GM08714 (cell line): ENCODE results near the gene MARK3.

Experiments used
- H3K4me3 ChIP-seq: fragments of 200-500 bp; sonication (Bioruptor generic); 2 replicates; pipeline ENCODE4 v1.5.1; 2014; ENCODE audit warnings: mild to moderate bottlenecking, low read length, inconsistent platforms
- ZNF274 ChIP-seq: IDR thresholded peaks from 2 replicates; pipeline ENCODE4 v1.6.1; 2012; ENCODE audit warnings: mild to moderate bottlenecking, low read depth, low read length

MARK3 gene

DNA sequence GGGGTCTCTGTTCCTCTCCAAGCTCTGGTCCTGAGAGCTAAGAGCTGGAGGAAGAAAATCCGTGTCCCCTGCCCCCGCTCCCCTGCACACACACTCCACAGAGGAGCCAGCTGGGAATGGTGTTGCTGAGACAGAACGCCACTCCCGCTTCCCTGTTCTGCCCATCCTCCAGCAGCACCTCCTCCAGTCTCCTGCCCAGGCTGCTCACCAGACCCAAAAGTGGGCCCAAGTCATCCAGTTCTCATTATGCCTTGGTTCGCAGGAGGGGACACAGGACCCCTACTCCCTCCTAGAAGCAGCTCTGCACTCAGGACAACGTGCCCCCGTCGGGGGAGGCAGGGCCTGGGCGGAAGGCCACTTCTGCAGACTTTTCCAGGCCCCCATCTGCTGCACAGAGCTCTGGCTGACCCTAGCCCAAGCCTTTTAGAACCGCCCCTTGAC lies 143.0 kb downstream of the MARK3 start:
- no peak for TF ChIP-seq ZNF274
- peak overlapping the region; percentile 83; the same call in 1 of the 2 replicates for H3K4me3 ChIP-seq

DNA sequence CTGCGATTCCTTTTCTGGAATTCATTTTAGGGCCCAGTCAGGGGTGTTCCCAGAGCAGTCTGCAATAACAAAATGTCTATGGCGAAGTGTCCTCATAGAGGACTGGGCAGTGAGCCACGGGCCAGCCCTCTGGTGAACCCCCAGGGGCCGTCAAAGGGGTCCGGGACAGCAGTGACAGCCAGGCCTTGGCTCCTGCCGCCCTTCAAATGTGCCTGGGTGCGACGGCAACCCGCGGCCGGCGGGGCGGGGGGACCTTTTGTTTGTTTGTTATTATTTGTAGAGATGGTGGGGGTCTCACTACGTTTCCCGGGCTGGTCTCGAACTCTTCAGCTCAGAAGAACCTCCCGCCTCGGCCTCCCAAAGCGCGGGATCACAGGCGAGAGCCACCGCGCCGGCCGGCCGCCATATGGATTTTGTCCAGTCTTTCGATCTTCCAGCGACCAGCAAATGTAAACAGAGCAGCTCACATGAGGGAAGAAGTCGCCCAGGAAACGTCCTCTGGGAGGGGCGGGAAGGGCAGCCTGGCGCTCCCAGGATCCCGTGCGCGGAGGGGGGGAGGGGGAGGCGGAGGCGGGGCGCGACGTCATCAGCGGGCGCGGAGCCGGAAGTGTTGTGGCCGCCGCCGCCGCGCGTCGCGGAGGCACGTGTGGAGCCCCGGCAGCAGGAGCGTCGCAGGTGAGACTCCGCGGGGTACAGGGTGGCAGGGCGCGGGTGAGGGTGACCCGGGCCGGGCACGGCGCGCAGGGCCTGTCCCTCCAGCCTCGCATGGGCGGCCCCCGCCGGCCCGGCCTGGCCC lies 143.6 kb downstream of the MARK3 start, which contains the start of gene TRMT61A:
Gene TRMT61A (plus strand): TSS at position 610 of the 796 bp plus-strand sequence. CDS start 783 bp downstream, outside the sequence.
- TF ChIP-seq ZNF274: no peak
- peak within 1 kb of the TSS; percentile 85 for H3K4me3 ChIP-seq

DNA sequence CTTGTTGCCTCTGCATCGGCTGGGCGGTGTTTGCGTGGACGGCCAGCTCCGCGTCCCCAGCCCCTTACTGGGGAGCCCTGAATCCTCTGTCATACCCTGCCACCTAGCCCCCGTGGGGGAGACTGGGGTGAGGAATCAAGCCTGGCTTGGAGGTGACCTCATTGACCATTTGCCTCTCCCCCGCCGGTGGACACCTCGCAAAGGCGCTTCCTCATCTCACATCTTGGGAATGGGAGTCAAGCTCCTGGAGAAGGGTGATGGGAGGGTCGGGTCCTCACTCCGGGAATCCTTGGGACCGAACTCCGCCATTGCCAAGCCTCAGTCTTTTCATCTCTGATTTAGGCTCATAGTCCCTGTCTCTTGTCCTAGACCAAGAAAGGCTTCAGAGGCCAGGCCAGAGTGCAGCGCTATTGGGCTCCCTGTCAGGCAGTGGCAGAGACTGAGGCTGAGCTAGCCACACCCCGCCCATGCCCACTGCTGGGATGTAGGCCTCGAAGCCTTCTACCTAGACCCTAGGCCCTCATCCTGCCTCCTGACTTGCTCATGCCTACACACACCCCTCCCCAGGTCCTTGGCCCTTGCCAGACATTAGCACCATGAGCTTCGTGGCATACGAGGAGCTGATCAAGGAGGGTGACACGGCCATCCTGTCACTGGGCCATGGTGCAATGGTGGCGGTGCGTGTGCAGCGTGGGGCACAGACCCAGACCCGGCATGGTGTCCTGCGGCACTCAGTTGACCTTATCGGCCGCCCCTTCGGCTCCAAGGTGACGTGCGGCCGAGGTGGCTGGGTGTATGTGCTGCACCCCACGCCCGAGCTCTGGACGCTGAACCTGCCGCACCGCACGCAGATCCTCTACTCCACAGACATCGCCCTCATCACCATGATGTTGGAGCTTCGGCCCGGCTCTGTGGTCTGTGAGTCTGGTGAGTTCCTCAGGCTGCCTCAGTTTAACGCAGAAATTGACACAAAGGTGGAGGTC lies 144.5 kb downstream of the MARK3 start:
- peak overlapping the region; percentile 85 for H3K4me3 ChIP-seq
- no peak for TF ChIP-seq ZNF274

DNA sequence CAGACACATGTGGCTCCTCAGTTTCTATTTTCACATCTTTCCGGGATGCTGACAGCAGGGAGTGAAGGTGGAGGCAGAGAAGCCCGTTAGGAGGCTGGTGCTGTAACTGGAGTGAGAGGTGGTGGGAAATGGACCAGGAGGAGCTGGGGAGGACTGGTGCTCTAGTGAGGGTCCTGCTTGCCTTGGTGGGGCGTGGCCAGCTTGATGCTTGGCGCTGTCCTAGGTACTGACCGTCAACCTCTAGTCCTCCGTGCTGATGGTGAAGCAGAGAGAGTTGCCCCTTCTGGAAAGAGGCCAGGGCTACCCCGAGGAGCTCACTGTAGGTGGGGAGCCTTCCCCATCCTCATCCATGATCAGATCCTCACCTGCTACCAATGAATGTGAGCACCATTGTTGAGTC lies 145.2 kb downstream of the MARK3 start:
- H3K4me3 ChIP-seq: peak overlapping the region; percentile 85; the same call in 1 of the 2 replicates
- no peak for TF ChIP-seq ZNF274

DNA sequence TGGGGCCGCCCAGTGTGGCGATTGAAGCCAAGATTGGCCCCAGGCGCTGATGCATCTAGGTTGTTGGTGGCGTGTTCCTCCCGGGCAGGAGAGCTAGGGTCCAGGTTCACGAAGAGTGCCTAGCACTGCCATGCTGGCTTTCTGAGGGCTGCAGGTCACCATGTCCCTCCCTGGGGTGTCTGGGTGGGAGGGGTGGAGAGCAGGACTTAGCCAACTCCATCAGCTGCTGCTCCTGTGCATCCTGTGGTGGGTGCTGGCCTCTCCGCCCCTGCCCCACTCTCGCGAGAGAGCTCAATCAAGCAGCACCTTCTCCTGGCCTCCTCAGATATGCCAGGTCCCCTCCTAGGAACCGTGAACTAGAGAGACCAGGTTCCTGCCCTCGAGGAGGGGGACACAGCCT lies 145.6 kb downstream of the MARK3 start:
- TF ChIP-seq ZNF274: no peak
- no peak overlapping the region for H3K4me3 ChIP-seq

DNA sequence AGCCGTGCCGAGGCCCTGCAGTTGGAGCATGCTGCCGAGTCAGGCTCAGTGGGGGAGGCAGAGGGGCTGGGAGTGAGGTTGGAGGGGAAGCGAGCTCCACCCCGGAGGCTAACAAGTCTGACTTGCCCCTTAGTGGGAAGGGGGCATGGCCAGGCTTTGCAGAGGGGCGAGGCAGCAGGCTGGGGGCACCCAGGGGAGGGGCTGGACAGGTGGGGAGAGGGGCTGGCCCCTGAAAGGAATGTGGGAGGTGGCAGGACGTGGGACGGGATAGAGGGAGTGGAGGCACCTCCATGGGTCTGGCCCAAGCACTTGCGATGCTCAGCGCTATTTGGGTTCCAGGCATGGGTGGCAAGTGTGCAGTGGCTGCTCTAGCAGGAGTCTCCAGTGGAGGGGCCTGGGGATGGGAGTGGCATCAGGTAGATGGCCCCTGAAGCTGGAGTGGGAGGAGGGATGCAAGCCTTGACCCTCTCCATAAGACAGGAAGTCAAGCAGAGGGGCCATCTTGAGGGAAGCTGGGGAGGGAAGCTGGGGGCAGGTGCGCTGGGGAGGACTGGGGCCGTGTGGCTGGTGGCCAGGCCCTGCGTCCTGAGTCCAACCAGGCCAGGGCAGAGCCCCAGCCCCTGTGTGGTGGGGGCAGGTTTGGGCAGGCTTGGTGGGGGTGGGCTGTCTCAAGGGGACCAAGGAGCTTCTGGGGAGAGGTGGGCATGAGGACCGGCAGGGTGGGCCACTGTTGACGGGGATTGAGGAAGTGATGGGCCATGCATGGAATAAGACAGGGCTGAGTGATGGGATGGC lies 146.4 kb downstream of the MARK3 start:
- TF ChIP-seq ZNF274: no peak

DNA sequence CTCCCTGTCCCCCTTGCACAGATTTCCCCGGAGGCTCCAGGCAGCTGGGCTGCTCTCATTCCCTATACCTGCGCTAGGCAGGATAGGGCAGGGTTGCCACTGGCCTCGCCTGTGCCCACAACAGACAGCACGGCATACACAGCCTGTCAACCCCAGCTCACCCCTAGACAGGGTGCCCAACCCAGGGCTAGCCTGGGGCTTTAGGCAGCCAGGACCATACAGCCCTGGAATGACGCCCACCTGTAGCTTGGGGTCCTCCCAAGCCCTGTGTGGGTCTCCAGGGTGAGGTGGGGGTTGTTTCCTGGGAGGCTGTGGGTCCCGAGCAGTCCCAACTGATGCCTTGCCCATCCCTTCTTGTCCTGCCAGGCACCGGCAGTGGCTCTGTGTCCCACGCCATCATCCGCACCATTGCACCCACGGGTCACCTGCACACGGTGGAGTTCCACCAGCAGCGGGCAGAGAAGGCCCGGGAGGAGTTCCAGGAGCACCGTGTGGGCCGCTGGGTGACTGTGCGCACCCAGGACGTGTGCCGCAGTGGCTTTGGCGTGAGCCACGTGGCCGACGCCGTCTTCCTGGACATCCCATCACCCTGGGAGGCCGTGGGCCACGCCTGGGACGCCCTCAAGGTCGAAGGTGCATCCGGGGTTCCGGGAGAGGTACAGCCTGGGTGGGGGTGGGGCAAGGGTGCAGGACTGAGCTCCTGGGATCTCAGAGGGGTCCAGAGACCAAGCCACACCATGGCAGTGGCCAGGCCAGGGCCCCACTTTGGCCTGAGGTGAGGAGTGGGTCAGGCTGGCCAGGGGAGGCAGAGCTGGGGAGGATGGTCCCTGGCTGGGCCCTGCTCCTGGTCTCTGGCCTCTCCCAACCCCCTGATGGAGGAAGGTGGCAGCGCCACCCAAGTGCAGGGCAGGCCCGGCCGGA lies 147.3 kb downstream of the MARK3 start:
- no peak for TF ChIP-seq ZNF274
- H3K4me3 ChIP-seq: no peak overlapping the region

More for the DNA sequence above, 146.4 kb downstream of the MARK3 start:
- no peak overlapping the region for H3K4me3 ChIP-seq

DNA sequence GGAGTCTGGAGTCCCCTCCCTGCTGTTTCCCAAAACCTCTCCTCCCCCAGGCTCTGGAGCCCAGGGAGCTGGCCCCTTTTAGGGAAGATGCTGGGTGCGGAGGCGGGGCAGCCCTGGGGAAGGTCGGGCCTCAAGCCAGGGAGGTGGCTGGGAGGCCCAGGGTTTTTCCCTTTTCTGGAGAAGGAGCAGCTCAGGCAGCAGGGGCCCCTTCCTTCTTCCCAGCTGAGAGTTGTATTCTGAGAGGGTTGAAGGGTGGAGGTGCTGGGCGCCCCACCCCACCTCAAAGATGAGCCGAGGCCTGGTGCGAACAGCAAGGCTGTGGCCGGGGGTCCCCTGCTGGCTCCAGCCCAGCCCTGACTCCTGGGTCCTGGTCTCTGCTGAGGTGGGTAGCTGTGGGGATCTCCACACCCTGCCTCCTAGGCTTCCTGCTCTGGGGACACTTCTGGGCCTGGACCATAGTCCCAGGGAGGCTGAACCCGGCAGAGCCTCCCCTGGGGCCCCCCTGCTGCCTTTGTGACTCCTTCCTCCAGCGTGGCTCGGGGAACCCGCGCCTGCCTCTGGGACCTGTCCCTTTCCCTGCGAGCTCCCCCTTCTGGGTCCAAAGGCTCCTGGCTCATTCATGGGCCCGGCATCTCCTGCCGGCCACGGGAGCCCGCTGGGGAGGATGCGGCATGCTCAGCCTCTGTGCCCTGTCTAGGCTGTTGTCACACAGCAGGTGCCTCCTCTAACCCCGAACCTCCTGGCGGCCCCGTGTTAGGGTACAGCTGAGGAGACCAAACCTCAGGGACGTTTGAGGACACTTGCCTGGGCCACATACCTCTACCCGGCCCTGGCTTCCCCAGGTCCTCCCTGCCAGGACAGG lies 148.2 kb downstream of the MARK3 start:
- no peak overlapping the region for H3K4me3 ChIP-seq
- TF ChIP-seq ZNF274: no peak

DNA sequence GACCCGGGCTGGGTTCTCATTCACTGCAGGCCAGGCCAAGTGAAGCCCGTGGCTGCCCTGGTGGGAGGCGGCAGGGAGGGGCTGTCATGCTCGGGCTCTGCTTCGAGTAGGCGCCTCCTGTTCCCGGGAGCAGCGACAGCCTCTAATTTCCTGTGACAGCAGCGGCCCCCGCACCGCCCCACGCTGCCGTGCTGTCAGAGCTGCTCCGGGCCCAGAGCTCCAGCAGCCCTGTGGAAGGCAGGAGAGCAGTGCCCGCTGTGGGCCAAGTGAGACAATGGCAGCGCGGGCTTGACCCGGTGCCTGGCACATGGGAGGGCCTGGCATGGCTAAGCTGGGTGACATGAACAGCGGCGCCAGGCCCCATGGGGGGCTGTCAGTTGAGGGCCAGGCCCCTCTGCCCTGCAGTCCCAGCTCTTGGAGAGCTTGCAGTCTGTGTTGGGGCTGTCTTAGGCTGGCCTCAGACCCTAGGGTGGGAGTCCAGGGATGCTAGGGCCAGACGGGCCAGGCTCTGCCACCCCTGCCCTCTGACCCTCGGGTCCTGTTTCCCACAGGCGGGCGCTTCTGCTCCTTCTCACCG lies 148.9 kb downstream of the MARK3 start:
- TF ChIP-seq ZNF274: no peak
- no peak overlapping the region for H3K4me3 ChIP-seq

DNA sequence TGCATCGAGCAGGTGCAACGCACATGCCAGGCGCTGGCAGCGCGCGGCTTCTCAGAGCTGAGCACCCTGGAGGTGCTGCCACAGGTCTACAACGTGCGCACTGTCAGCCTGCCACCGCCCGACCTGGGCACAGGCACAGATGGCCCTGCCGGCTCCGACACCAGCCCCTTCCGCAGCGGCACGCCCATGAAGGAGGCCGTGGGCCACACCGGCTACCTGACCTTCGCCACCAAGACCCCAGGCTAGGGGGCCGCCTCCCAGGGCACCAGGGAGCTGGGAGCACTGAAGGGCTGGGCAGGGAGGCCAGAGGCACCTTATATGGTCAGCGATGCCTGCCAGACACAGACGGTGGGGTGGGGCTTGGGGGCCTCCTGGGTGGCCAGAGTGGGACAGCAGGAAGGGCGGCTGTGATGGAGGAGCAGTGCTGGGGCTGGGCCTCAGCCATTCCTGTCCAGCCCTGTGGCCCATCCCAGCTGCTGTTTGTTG lies 149.4 kb downstream of the MARK3 start:
- TF ChIP-seq ZNF274: no peak

DNA sequence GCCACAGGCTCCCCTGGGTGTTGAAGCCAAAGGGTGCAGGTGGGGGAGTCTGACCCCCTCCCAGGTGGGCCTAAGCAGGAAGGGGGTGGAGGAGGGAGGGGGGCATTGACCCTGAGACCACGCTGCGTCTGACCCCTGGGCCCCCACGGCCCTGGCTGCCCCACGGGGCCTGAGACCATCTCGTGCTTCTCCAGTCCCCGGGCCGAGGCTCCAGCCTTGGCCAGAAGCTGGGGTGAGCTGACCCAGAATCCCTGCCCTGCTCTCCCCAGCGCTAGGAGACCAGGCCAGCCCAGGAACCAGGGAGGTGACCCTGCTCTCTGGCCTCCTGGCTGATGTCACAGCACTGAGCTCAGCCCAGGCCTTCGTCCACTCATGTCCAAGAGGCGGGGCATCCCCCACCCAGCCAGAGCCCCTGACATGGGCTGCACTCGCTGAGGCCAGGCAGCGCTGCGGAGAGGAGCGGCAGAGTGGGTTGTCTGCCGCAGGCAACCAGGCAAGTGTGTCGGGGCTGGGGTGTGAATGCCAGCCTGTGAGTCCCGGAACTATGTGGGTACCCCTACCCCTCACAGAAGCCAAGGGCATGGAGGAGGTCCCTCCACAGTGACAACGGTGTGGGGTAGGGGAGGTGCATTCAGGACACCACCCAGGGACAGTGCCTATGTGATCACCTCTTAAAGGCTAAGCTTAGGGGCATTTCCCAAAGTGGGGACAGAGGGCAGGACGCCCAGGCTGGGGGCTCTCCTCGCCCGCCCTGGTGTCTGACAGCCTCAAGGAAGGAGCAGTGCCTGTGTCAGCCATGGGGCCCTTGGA lies 150.1 kb downstream of the MARK3 start:
- TF ChIP-seq ZNF274: no peak
- H3K4me3 ChIP-seq: no peak overlapping the region

More for the DNA sequence above, 149.4 kb downstream of the MARK3 start:
- no peak overlapping the region for H3K4me3 ChIP-seq
